Type B pancreatic cell (in vitro differentiated cells): ENCODE data around the gene SCYL3. TPM values are rescaled to one million over a fixed set of nuclear protein-coding genes. Genes with fewer than 3 reads are reported as not detected.

ENCODE experiments used
- DNase-seq: peaks from one replicate; pipeline ENCODE4 v3.0.0; 2021; ENCODE audit warnings: mixed read lengths; ENCODE audit not compliant: unreplicated experiment; ENCODE audit errors: extremely low spot score
- H3K27ac Mint-ChIP-seq: 2 replicates; pipeline ENCODE4 v1.8.0; 2021; ENCODE audit warnings: mild to moderate bottlenecking, mixed read lengths
- H3K27me3 Mint-ChIP-seq: 2 replicates; pipeline ENCODE4 v1.8.0; 2021; ENCODE audit warnings: mixed read lengths
- H3K36me3 Mint-ChIP-seq: 2 replicates; pipeline ENCODE4 v1.8.0; 2021; ENCODE audit warnings: mixed read lengths
- H3K4me1 Mint-ChIP-seq: one replicate; pipeline ENCODE4 v1.8.0; 2021; ENCODE audit warnings: mixed read lengths; ENCODE audit not compliant: unreplicated experiment
- H3K4me3 Mint-ChIP-seq: 2 replicates; pipeline ENCODE4 v1.8.0; 2021; ENCODE audit warnings: mild to moderate bottlenecking, mixed read lengths
- H3K9me3 Mint-ChIP-seq: 2 replicates; pipeline ENCODE4 v1.8.0; 2021; ENCODE audit warnings: mixed read lengths
- CTCF ChIP-seq: fragments of 200-600 bp; sonication (generic); conservative IDR thresholded peaks from 2 replicates; pipeline ENCODE4 v1.5.0; 2021; ENCODE audit warnings: antibody characterized with exemption, mild to moderate bottlenecking
- total RNA-seq: library from RNA; stranded (reverse); gene quantifications from 2 replicates; pipeline ENCODE4 v1.2.1, GENCODE V29; 2021; ENCODE audit warnings: low replicate concordance

Gene SCYL3
- total RNA-seq, 1 donor from 2014 or later = 12.4 TPM

- Mint-ChIP-seq H3K4me1 (no peaks in the 10 kb centered on the region), H3K4me3 (no peak overlapping the region), H3K9me3 (no peaks in the 10 kb centered on the region), H3K36me3 (peaks cover 12% of the 10 kb centered on the region), H3K27me3 (no peaks in the 10 kb centered on the region), H3K27ac (no peak overlapping the region)
- peak; percentile 79 for TF ChIP-seq CTCF
- DNase-seq = no peak
Measured at GRCh38 chr1:169809370-169810095, 84.2 kb downstream of the SCYL3 start.

DNA sequence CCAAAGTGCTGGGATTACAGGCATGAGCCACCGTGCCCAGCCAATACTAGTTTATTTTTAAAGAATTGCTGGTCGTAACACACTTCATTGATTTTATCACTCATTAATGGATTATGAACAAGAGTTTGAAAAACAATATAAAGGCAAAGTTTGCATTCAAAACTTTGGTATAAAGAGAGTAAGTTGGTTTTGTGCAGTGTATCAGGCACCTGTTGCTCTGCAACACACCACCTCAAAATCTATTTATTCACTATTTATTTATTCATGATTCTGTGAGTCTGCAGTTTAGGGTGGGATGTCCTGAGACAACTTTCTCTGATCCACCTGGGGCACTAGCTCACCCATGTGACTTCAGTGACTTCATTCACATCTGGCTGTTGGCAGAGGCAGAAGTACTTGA, 88.8 kb downstream of the SCYL3 start:
- no peak for DNase-seq
- Mint-ChIP-seq H3K27ac (no peak overlapping the region), H3K36me3 (peaks cover 6% of the 10 kb centered on the region), H3K4me3 (no peak overlapping the region), H3K4me1 (no peaks in the 10 kb centered on the region), H3K27me3 (no peaks in the 10 kb centered on the region), H3K9me3 (no peaks in the 10 kb centered on the region)
- TF ChIP-seq CTCF = no peak

GRCh38 chr1:169802888-169803287, 90.8 kb downstream of the SCYL3 start:
- Mint-ChIP-seq H3K36me3 (peaks cover 7% of the 10 kb centered on the region), H3K27me3 (no peaks in the 10 kb centered on the region), H3K9me3 (no peaks in the 10 kb centered on the region), H3K27ac (no peak overlapping the region), H3K4me3 (no peak overlapping the region), H3K4me1 (no peaks in the 10 kb centered on the region)
- no peak for DNase-seq
- TF ChIP-seq CTCF = no peak

Other genes with a start within 250 kb of the SCYL3 start
- 0.17 TPM in 1 of 2 replicates, not detected in the other for gene SELL, start 182.3 kb downstream of the SCYL3 start, total RNA-seq
- 0.12 TPM in 1 of 2 replicates, not detected in the other for gene SELE, start 159.8 kb downstream of the SCYL3 start, total RNA-seq
- 10.2 and 11.0 TPM in 2 replicates for gene METTL18, start 99.0 kb downstream of the SCYL3 start, total RNA-seq
- gene KIFAP3, start 180.8 kb upstream of the SCYL3 start, total RNA-seq = 39.7 and 44.7 TPM in 2 replicates